GM10847 (cell line): Measurements from ENCODE around the gene RGS1.

Experiments used
- POLR2A ChIP-seq: IDR thresholded peaks from 2 replicates; pipeline ENCODE4 v1.6.1; 2011; ENCODE audit not compliant: insufficient read length; ENCODE audit errors: extremely low read depth

The RGS1 gene

DNA sequence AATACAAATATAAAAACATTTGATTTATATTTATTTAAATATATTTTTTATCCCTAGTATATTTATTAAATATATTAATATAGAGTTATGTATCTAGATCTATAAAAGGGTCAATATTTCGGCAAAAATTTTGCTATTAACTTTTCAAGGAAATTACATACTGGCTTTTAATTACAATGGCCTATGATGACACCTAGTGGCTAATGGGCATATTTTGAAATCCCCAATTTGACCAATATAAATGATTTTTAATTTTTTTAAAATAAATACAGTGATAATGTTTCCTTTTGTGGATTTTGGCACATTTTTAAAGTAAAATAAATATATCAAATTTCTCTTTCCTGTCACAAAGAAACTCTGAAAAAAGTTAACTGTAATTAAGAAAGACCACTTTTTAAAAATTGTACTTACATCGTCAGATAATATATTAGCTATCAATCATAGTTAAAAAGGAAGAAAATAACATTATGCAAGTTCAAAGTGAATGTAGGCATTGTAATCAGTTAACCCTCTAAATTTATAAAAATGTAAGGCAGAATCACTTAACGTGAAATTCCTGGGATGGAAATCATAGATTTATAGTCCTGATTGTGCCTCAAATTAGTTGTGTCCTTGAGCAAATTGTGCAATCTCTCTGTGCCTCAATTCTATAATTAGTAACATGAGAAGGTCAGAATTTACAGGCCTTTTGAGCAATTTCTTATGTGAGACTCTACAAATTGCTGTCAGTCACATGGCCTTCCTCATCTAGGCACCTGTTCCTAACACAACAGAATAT lies 34.7 kb downstream of the RGS1 start:
- no peak for TF ChIP-seq POLR2A

DNA sequence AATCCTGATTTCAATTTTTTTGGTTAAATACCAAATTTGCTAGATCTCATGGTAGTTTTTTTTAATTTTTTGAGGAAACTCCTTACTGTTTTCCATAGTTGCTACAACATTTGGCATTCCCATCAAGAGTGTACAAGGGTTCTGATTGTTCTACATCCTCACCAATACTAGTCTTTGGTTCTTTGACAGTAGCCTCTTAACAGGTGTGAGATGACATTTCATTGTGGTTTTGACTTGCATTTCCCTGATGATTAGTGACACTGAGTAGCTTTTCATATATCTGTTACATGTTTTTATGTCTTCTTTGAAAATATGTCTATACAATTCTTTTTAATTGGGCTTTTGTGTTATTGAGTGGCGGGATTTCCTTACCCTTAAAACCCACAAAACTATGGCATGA lies 39.5 kb downstream of the RGS1 start:
- TF ChIP-seq POLR2A, result no peak

DNA sequence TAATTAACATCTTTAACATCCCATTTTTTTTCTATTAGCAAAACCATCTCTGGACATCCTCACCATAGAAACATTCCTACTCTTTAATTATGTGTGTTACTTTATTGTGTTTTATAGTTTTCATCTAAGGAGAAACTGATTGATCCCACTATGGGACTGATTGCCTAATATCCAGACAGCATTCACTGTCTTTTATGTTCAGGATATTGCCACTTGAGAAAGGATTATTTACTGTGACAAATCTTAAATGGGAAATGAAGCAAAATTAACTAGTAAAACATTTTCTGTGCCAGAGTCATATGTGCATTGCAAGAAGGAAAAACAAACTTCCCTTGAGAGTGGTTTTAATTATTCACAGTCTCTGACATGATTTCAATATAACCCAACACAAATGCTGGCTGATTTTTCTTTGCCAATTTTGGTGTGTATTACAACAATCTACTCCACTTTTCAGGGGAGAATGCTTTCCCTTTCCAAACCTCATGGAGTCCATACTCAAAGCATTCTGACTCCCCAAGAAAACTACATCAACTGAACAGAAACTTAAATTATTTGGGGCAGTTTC lies 44.6 kb downstream of the RGS1 start:
- no peak for TF ChIP-seq POLR2A

- no peak for TF ChIP-seq POLR2A
Observed at GRCh38 chr1:192626366-192627179, 51.0 kb downstream of the RGS1 start.

DNA sequence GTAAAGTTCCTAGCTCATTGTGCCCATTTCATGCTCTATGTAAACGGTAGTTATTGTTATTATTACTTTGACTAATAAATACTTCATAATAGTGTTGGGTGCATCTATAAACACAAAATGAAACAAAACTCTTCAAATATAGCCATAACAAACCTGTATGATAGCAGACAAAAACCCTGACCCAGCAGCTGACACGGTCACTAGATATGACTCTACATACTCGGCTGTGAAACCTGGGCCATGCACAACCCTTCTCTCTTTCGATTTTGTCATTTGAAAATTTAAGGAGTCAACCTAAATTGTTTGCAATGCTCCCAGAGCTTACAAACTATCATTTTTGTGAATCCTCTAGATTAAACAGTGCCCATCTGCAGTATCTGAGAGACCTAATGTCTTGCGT lies 52.3 kb downstream of the RGS1 start:
- TF ChIP-seq POLR2A, result no peak

- no peak for TF ChIP-seq POLR2A
Observed at GRCh38 chr1:192628396-192629057, 53.0 kb downstream of the RGS1 start.

DNA sequence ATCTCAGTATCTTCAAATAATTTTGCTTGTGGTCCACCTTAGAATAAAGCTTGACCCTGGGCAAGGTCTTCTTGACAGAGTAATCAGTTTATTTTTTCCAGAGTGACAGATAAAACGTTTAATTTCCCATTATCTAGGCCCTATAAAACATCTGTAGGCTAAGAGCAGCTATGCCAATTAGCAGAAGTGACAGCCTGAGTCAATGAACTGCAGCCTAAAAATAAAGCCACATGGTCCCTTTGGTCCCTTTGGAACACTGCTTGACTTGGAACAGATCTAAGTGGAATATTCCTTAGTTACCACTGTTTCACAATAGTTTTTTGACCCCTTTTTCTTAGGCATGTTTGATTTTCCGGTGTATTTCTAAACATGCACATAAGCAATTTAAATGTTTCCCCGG lies 54.0 kb downstream of the RGS1 start:
- TF ChIP-seq POLR2A, result no peak
